Measurements from ENCODE around the gene IFIT1.
"Not testable (repeated sequence)": the region's sequence is repeated elsewhere in the genome, so short reads cannot be mapped to it uniquely, and the experiment has no call there.

IFIT1 gene

GRCh38 chr10:89404104-89405047 is 12.0 kb downstream of the IFIT1 start:
- no peak for ATAC-seq

DNA sequence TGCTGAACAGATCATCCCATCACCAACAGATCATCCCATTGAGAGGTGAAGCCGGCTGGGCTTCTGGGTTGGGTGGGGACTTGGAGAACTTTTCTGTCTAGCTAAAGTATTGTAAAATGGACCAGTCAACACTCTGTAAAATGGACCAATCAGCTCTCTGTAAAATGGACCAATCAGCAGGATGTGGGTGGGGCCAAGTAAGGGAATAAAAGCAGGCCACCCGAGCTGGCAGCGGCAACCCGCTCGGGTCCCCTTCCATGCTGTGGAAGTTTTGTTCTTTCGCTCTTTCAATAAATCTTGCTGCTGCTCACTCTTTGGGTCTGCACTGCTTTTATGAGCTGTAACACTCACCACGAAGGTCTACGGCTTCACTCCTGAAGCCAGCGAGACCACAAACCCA is 13.8 kb downstream of the IFIT1 start:
- ATAC-seq = not testable (repeated sequence)

GRCh38 chr10:89407792-89408191 is 15.4 kb downstream of the IFIT1 start:
- ATAC-seq = not testable (repeated sequence)

- not testable (repeated sequence) for ATAC-seq
These were observed 16.9 kb downstream of the IFIT1 start for GRCh38 chr10:89409282-89409681.

GRCh38 chr10:89410551-89410950 is 18.1 kb downstream of the IFIT1 start:
- not testable (repeated sequence) for ATAC-seq

DNA sequence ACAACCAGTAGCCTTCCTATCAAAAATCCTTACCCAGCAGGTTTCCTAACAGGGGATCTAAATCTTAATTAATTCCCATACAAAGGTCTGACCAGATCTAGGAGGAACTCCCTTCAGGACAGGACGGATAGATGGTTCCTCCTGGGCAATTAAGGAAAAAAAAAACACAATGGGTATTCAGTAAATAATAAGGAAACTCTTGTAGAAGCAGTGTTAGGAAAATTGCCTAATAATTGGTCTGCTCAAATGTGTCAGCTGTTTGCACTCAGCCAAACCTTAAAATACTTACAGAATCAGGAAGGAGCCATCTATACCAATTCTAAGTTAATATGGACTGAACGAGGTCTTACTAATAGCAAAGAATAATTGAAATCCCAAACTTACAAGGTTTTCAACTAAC is 18.7 kb downstream of the IFIT1 start:
- ATAC-seq = not testable (repeated sequence)

DNA sequence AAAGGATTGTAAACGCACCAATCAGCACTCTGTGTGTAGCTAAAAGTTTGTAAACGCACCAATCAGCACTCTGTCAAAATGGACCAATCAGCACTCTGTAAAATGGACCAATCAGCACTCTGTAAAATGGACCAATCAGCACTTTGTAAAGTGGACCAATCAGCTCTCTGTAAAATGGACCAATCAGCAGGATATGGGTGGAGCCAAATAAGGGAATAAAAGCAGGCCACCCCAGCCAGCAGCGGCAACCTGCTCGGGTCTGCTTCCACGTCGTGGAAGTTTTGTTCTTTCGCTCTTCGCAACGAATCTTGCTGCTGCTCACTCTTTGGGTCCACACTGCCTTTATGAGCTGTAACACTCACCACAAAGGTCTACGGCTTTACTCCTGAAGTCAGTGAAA is 19.9 kb downstream of the IFIT1 start:
- not testable (repeated sequence) for ATAC-seq

DNA sequence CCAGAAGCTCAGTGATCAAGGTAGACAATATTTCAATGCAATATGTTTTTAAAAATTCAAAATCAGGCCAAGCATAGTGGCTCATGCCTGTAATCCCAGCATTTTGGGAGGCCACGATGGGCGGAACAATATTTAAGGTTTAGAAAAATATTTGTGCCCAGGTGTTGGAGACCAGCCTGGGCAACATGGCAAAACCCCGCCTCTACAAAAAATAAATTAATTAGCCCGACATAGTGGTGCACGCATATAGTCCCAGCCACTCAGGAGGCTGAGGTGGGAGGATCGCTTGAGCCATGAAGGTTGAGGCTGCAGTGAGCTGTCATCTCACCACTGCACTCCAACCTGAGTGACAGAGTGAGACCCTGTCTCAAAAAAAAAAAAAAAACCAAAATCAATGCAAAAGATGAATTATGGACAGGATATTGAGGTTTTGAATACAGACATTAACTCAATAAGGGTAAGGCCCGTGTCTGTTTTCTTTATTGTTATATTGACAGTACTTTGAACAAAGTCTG is 21.0 kb downstream of the IFIT1 start:
- ATAC-seq = no peak

DNA sequence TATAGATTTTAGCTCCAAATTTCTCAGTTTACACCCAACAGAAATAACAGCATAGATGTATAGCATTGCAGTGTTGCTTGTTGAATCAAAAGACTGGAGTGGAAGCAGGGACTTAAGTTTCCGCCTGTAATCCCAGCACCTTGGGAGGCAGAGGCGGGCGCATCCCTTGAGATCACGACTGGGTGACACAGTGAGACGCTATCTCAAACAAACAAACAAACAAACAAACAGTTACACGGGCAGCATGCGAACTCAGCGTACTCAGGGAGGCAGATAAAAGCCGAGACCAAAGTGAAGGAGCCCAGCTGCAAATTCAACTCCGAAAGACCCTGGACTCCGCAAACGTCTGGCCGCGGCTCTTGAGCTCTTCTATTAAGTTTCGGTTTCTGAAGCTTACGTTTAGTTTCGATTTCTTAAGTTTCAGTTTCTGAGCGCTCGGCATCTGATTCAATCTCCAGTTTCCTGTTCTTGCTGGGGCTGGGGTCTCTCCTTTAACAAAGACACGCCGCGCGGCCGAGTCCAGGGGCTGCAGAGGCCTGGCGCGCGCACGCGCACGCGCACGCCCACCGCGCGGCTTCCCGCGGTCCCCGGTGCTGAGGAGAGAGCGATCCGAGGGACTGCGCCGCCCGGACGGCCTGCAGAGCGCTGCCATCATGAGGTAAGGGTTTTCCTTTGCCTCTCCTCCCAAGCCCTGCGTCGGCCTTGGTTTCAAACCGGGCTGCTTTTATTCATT is 21.9 kb downstream of the IFIT1 start, which contains the start of gene IFIT5:
Gene IFIT5, plus strand, starts transcription at position 423 of the 733 bp plus-strand sequence. Its CDS starts 231 bp downstream, at position 654.
- ATAC-seq = peak; percentile 78 to 79

GRCh38 chr10:89414879-89415821 is 22.7 kb downstream of the IFIT1 start:
- peak; percentile 34 to 46 for ATAC-seq

DNA sequence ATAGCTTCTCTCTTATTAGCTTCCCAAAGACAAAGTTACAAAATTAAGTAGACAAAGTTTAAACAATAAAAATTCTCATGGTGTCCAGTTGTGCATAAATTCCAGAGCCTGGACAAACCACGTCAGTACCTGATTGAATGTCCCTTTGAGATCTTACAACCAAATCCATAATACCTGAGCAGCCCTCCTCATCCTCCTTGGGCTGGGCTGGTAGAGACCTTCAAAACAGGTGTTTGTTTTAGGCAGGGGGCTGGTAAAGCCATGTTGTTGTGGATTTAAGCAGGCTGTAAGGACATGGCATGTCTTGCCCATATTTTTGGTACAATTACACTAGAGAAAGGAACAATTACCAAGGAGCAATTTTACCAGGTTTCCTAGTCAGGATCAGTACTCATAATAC is 24.0 kb downstream of the IFIT1 start:
- no peak for ATAC-seq

DNA sequence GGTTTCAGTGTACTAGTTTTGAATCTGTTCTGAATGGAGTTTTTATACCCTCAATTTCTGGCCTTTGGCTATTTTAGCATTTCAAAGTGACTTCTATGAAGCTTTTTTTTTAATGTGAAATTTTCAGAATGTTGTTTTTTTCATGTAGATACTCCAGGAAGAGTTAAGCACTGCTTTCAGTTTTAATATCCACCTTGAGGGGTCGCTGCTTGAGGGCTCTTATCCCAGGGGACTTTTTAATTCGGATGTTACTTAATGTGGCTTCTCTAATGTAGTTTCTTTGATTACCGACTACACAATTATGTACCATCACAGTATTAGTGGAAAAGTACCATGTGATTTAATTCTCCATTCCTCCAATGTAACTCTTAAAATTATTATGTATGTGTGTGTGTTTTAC is 27.1 kb downstream of the IFIT1 start:
- no peak for ATAC-seq

DNA sequence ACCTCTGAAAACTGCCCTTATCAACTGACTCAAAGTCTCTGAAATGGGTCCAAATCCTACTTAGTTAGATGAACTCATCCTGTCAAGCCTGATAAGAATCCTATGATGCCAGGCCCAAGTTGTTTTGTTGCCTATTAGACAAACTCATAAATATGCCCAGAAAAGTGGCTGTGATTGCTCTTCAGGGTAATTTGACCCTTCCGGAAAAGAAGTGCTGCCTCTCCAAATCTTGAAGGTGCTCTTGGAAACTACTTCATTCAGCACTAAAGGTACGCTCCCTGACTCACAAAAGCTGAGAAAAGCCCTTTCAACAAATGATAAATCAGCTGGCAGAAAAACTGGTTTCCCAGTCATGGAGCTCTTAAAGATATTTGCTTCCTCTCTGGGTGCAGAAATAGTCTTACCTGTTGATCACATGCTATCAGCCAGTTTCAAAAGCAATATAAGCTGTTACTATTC is 28.6 kb downstream of the IFIT1 start:
- ATAC-seq = no peak

DNA sequence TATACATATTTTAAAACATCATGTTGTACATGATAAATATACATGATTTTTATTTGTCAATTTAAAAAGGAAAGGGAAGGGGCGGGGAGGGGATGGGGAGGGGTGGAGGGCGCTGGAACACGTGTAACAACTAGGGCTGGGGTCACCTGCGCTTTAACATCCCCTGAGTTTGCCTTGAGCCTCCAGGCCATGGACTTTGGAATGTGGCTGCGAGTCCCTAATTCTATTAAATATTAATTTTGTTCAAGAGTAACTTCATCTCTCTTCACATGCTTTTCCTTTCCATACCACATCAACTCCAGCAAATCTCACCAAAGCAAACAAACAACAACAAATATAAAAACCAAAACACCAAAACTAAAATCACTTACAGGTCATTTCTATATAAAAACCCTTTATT is 32.6 kb downstream of the IFIT1 start:
- ATAC-seq = no peak

- peak; percentile 41 to 53 for ATAC-seq
These were observed 33.9 kb downstream of the IFIT1 start for GRCh38 chr10:89426230-89426868.

- ATAC-seq = no peak
These were observed 35.2 kb downstream of the IFIT1 start for GRCh38 chr10:89427629-89428028.

DNA sequence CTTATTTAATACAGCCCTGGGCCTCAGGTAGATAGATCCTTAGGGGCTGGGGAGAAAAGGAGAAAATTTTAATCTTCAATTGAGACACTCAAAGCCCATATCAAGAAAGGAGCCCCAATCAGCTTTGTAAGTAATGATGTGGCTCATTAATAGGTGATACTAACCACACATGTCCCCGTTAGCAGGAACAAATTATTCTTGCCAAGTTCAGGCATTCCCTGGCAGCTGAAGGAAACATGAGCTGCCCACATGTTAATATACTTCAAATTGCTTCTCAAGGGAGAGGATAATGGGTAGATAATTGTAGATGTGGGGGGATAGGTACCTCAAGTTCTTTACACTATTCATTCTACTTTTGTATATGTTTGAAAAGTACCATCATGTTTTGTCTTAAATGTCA is 36.5 kb downstream of the IFIT1 start:
- no peak for ATAC-seq

GRCh38 chr10:89431977-89432376 is 39.6 kb downstream of the IFIT1 start:
- no peak for ATAC-seq

DNA sequence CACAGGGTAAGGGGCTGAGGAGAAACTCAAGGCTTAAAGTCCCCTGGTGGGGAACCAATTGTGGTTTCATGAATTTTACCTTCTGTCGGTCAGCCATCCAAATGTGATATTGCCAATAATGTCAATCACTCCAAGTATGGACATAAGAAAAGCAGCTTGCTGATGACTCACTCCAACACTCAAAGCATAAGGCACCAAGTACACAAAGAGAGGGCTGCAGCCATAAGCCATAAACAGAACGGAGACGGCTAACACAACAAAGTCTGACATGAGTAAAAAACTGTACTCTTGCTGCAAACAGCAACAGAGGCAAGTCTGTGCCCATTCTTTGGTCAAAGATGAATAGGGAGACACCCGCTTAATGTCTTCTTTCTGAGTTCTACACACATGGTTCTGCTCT is 46.1 kb downstream of the IFIT1 start:
- ATAC-seq = no peak

DNA sequence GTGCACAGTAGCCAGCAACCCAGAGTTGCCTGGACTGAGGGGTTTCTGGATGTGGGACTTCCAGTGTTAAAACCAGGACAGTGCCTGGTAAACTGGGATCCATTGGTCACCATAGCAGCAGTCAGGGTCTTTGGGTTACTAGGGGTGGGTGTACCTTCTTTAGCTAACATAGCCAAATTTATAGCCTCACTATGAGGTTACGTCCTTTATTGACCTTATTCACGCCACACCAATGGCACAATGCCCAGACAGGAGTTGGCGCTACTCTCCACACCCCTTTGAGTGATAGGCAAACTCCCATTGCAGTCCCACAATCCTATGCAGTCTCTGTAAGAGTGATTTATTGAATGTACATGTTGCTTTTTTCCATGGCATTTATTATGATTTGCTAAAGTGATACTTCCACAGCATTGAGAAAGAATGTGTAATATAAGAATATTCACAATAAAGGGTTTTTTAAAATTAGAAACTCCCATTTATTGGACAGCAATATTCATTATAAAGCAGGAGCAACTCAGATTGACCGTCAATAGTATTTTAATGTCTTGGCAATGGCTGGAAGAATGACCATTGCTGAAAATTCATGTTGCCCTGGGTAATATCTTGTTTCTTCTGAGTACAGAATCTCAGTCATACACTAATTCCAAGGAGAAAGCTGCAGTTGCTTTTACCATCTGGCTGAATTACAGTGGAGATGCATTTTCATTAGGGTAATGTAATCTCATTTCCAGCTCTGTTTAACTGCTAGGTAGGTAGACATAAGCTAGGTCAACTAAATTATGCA is 48.0 kb downstream of the IFIT1 start:
- no peak for ATAC-seq

DNA sequence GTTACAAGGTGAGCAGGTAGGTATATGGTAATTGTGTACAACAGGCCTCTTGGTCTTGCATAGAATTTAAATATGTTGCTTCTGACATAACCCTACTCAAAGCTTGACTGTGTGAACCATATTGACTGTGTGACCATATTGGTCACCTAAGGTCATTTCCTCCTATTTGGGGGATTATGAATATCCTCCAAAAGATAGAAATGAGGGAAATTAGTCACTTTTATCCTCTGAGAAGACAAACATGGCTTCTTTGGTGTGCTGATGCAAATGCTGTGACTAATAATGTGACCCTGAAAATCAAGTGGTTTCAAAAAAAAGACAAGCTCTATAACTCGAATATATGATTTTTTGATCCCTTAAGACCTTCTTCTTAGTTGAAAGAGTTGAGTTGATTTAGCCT is 49.9 kb downstream of the IFIT1 start:
- no peak for ATAC-seq

Data from activated CD4-positive, CD25-positive, alpha-beta regulatory T cell treated with anti-CD3 and anti-CD28 coated beads, Interleukin-2, amount 50 U/mL, for 24 hours (primary cell).